Testis (tissue), 3 donors: ENCODE data around the gene TRIM71. TPM values are rescaled to one million over a fixed set of nuclear protein-coding genes. Genes with fewer than 3 reads are reported as not detected.
"Not testable (repeated sequence)": the region's sequence is repeated elsewhere in the genome, so short reads cannot be mapped to it uniquely, and the experiment has no call there.

Experiments used
- DNase-seq: peaks from one replicate; pipeline ENCODE4 v3.0.0-alpha.2; 2019
- H3K27ac ChIP-seq, 2 donors: fragments of 200-600 bp; sonication (generic); one replicate each; pipeline ENCODE4 v1.5.1; 2019
- H3K27me3 ChIP-seq: fragments of 200-600 bp; sonication (generic); one replicate; pipeline ENCODE4 v1.5.1; 2019
- H3K36me3 ChIP-seq: fragments of 200-600 bp; sonication (generic); one replicate; pipeline ENCODE4 v1.5.1; 2017; ENCODE audit warnings: low read depth; ENCODE audit errors: missing control alignments
- H3K4me1 ChIP-seq: fragments of 200-600 bp; sonication (generic); one replicate; pipeline ENCODE4 v1.5.1; 2019
- H3K4me3 ChIP-seq, 2 donors: fragments of 200-600 bp; sonication (generic); one replicate each; pipeline ENCODE4 v1.5.1; 2017 to 2019
- H3K9me3 ChIP-seq: fragments of 200-600 bp; sonication (generic); one replicate; pipeline ENCODE4 v1.5.1; 2017
- POLR2A ChIP-seq: fragments of 450-650 bp; IDR thresholded peaks from one replicate; pipeline ENCODE4 v1.6.1; 2017; ENCODE audit warnings: antibody characterized with exemption, mild to moderate bottlenecking, moderate library complexity
- WGBS, 2 donors: methylation state at CpG; one replicate each; pipeline ENCODE4 v1.1.5; 2018; 5-methylcytosine and 5-hydroxymethylcytosine counted together
- intact Hi-C: fragments of 100-400 bp; cut with DNase I; formaldehyde crosslinking; loops from one replicate; pipeline ENCODE4 v1.15.1; 2023; ENCODE audit warnings: low total_unique reads
- polyA plus RNA-seq: library from polyadenylated mRNA; stranded (reverse); fragments of 350-450 nt; fragmentation: Illumina TruSeq; extraction: RNeasy Lipid Tissue Mini Kit (QIAGEN cat#74804); gene quantifications from one replicate; pipeline ENCODE4 v1.2.3, GENCODE V29; 2014; ENCODE audit warnings: low read depth, low replicate concordance; ENCODE audit not compliant: insufficient read depth
- total RNA-seq, 2 donors: library from RNA; depleted of rRNA; stranded (reverse); fragments of >200 nt; gene quantifications; one replicate each; pipeline ENCODE4 v1.2.3, GENCODE V29; 2016
- TF ChIP-seq, protein P1 (sequence below), 3 experiments: fragments of 450-650 bp in 2 of 3; fragments of 200-600 bp in 1 of 3; sonication (generic) in 1 of 3; IDR thresholded peaks; one replicate each; pipeline ENCODE4 v1.5.1; 2016 to 2019; ENCODE audit warnings: antibody characterized with exemption in 3 of 3, mild to moderate bottlenecking in 2 of 3, moderate library complexity in 1 of 3

Gene TRIM71
- total and polyA plus RNA-seq, 3 donors from 2014 or later = 9.9 to 21.0 (median 20.6) TPM

- Histone ChIP-seq H3K36me3 (no peaks in the 10 kb centered on the region), H3K4me3 (peak overlapping the region; percentile 52 to 62), H3K27ac (no peak overlapping the region), H3K9me3 (no peaks in the 10 kb centered on the region), H3K27me3 (no peaks in the 10 kb centered on the region), H3K4me1 (peaks cover 4% of the 10 kb centered on the region)
- DNase-seq = peak; percentile 83
- 2% methylated on average over 20 to 42 of the region's 59 CpGs for WGBS, 2 donors
- TF ChIP-seq, protein P1, sequence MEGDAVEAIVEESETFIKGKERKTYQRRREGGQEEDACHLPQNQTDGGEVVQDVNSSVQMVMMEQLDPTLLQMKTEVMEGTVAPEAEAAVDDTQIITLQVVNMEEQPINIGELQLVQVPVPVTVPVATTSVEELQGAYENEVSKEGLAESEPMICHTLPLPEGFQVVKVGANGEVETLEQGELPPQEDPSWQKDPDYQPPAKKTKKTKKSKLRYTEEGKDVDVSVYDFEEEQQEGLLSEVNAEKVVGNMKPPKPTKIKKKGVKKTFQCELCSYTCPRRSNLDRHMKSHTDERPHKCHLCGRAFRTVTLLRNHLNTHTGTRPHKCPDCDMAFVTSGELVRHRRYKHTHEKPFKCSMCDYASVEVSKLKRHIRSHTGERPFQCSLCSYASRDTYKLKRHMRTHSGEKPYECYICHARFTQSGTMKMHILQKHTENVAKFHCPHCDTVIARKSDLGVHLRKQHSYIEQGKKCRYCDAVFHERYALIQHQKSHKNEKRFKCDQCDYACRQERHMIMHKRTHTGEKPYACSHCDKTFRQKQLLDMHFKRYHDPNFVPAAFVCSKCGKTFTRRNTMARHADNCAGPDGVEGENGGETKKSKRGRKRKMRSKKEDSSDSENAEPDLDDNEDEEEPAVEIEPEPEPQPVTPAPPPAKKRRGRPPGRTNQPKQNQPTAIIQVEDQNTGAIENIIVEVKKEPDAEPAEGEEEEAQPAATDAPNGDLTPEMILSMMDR (IDR thresholded peaks at IDR 0.05) = peak; percentile 24 to 64 (median 59)
- TF ChIP-seq POLR2A = no peak
- intact Hi-C loops = no loop called here
Measured at GRCh38 chr3:32781211-32781968, 36.4 kb upstream of the TRIM71 start.

GRCh38 chr3:32781969-32782270, 35.9 kb upstream of the TRIM71 start:
- H3K4me1 ChIP-seq, H3K9me3 ChIP-seq, H3K27me3 ChIP-seq, DNase-seq, H3K36me3 ChIP-seq, H3K27ac ChIP-seq, intact Hi-C loops: not testable (repeated sequence)
- 49 to 68% methylated on average over 9 of the region's 9 CpGs for WGBS, 2 donors
- H3K4me3 ChIP-seq = peak overlapping the region; percentile 52 to 62

- 90% methylated on average over 3 of the region's 3 CpGs for WGBS, 2 donors
- no peak for DNase-seq
- intact Hi-C loops = no loop called here
- Histone ChIP-seq H3K4me1 (peaks cover 4% of the 10 kb centered on the region), H3K36me3 (no peaks in the 10 kb centered on the region), H3K9me3 (no peaks in the 10 kb centered on the region), H3K27me3 (no peaks in the 10 kb centered on the region), H3K4me3 (peak overlapping the region in 1 of 2 donors; percentile 62), H3K27ac (no peak overlapping the region)
- TF ChIP-seq POLR2A = no peak
- TF ChIP-seq, protein P1 (IDR thresholded peaks at IDR 0.05) = no peak
Measured at GRCh38 chr3:32782407-32782806, 35.4 kb upstream of the TRIM71 start.

DNA sequence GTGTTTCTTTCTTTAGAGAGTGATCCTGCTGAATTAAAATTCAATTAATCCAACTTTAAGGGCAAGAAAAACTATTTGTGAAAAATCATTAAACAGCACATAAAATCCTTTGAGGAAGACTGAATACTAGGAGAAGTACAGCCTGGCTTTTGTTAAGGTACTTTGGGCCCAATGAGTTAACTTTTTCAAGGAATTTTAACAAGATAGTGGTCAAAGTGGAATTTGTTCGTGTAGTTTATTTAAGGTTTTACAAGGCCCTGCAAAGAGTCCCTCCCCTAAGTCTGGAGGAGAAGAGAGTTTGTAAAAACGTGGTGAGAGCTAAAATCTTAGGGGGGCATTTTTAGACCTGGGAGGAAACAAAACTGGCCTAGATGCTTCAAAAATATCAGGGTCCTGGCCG, 26.0 kb upstream of the TRIM71 start:
- WGBS, 2 donors = 58 to 61% methylated on average over 3 of the region's 3 CpGs
- no peak for DNase-seq
- H3K4me1 ChIP-seq = no peaks in the 10 kb centered on the region
- TF ChIP-seq, protein P1 (IDR thresholded peaks at IDR 0.05) = no peak
- no peak for TF ChIP-seq POLR2A
- no peak overlapping the region for H3K27ac ChIP-seq
- H3K27me3 ChIP-seq = no peaks in the 10 kb centered on the region
- H3K36me3 ChIP-seq = no peaks in the 10 kb centered on the region
- no peaks in the 10 kb centered on the region for H3K9me3 ChIP-seq
- no peak overlapping the region for H3K4me3 ChIP-seq
- intact Hi-C loops = no loop called here

- no peaks in the 10 kb centered on the region for H3K27me3 ChIP-seq
- TF ChIP-seq, protein P1 (IDR thresholded peaks at IDR 0.05) = no peak
- intact Hi-C loops = no loop called here
- 80 to 81% methylated on average over 8 of the region's 8 CpGs for WGBS, 2 donors
- no peaks in the 10 kb centered on the region for H3K4me1 ChIP-seq
- no peak overlapping the region for H3K4me3 ChIP-seq
- no peak overlapping the region for H3K27ac ChIP-seq
- no peaks in the 10 kb centered on the region for H3K36me3 ChIP-seq
- no peaks in the 10 kb centered on the region for H3K9me3 ChIP-seq
- DNase-seq = no peak
Measured at GRCh38 chr3:32794487-32795308, 23.1 kb upstream of the TRIM71 start.

- H3K9me3 ChIP-seq, H3K27ac ChIP-seq, DNase-seq, intact Hi-C loops, H3K27me3 ChIP-seq, H3K4me1 ChIP-seq, H3K4me3 ChIP-seq, H3K36me3 ChIP-seq: not testable (repeated sequence)
- 83% methylated on average over 11 of the region's 11 CpGs for WGBS, 2 donors
Measured at GRCh38 chr3:32796384-32796950, 21.3 kb upstream of the TRIM71 start.
